Measurements from ENCODE around the gene STAB1.

The STAB1 gene

DNA sequence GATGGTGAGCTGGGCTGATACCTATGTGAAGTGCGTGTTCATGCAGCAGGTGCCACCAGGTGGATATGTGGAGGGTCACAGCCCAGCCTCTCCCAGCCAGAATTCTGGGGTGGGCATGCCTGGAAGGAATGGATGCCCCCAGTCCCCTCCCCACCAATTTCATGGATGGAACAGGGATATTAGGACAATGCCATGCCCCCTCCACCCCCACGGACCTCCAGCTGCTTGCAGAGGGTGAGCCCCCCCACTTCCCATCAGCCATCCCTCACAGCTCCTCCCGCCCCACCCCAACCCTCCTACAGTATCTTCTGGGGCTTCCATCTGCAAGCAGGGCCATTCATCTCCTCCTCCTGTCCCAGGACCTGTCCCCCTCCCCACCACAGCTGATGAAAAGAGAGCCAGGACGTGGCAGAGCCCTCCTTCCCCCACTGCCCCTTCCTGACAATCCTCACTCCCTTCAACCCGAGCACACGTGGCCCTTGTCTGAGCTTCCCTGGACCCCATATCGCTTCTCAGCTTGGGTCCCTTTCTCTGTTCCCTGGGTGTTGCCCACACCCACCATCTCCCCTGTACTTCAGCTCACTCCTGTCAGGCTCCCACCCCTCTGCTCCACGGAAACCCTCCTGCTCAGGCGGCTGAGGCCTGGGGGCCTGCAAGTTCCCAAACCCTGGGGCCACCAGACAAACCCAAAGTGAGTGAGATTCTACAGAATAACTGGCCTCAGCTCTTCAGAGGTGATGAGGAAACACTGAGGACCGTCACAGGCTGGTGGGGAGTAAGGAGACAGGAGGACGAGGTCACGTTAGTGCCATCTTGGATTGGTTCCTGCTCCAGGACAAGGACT, 47.4 kb upstream of the STAB1 start:
- DNase-seq, result no peak
- Histone ChIP-seq H3K4me3 (no peak overlapping the region), H3K9me3 (no peaks in the 10 kb centered on the region), H3K36me3 (no peaks in the 10 kb centered on the region), H3K4me1 (peaks cover 0 to 15% (median 6%) of the 10 kb centered on the region in 4 donors), H3K27ac (no peak overlapping the region), H3K27me3 (no peaks in the 10 kb centered on the region)
- TF ChIP-seq, protein P1, sequence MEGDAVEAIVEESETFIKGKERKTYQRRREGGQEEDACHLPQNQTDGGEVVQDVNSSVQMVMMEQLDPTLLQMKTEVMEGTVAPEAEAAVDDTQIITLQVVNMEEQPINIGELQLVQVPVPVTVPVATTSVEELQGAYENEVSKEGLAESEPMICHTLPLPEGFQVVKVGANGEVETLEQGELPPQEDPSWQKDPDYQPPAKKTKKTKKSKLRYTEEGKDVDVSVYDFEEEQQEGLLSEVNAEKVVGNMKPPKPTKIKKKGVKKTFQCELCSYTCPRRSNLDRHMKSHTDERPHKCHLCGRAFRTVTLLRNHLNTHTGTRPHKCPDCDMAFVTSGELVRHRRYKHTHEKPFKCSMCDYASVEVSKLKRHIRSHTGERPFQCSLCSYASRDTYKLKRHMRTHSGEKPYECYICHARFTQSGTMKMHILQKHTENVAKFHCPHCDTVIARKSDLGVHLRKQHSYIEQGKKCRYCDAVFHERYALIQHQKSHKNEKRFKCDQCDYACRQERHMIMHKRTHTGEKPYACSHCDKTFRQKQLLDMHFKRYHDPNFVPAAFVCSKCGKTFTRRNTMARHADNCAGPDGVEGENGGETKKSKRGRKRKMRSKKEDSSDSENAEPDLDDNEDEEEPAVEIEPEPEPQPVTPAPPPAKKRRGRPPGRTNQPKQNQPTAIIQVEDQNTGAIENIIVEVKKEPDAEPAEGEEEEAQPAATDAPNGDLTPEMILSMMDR (IDR thresholded peaks at IDR 0.05), result no peak
- intact Hi-C loops (cut with DNase I; ENCODE audit: low total_unique reads), result loop anchor here (2.0 kb wide), 1 partner anchor 19 kb away; no protein-coding TSS in a partner anchor

DNA sequence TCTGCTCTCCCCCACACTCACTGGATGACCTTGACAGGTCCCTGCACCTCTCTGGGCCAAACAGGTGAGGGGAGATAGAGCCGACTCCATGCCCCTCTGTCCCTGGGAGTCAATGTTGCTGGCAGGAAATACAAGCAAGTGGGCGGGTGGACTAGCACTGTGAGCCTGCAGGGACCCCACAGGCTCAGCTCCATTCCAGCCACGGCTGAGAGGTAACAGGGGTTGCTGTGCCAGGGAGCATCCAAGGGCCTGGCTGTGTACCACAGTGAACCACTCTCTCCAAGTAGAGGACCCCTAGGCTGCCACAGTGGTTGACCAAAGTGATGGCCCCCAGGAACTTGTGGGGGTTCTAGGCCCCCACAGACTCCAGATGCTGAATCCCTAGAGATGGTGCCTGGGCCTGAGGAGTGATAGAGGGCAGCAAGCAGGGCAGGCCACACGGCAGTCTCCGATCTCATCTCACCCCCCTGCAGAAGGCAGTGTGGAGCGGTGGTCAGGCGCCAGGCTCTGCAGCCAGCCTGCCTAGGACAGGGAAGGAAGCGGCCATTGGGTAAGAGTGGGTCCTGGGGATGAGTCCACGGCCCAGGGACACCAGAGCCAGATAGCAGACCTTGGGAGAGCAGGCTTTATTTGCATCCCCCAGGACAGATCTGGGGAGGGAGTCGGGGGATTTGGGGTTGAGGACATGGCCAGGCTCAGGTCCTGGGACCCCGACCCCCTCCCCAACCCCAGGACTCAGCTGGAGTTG, 44.5 kb upstream of the STAB1 start:
- DNase-seq, result no peak
- Histone ChIP-seq H3K27me3 (no peaks in the 10 kb centered on the region), H3K4me1 (peaks cover 0 to 26% (median 18%) of the 10 kb centered on the region in 4 donors), H3K27ac (no peak overlapping the region), H3K36me3 (no peaks in the 10 kb centered on the region), H3K4me3 (no peak overlapping the region), H3K9me3 (no peaks in the 10 kb centered on the region)
- TF ChIP-seq, protein P1 (IDR thresholded peaks at IDR 0.05), result no peak
- intact Hi-C loops (cut with DNase I; ENCODE audit: low total_unique reads), result loop anchor here (10.0 kb wide), 1 partner anchor 234 kb away; the partner anchor contains the start of genes GNL3 and PBRM1

GRCh38 chr3:52451237-52452083, 43.7 kb upstream of the STAB1 start:
- no peak for DNase-seq
- Histone ChIP-seq H3K27me3 (no peaks in the 10 kb centered on the region), H3K9me3 (no peaks in the 10 kb centered on the region), H3K36me3 (no peaks in the 10 kb centered on the region), H3K4me1 (peaks cover 0 to 27% (median 18%) of the 10 kb centered on the region in 4 donors), H3K27ac (no peak overlapping the region), H3K4me3 (no peak overlapping the region)
- TF ChIP-seq, protein P1 (IDR thresholded peaks at IDR 0.05), result no peak
- intact Hi-C loops (cut with DNase I; ENCODE audit: low total_unique reads), result loop anchor here (10.0 kb wide), 1 partner anchor 233 kb away; the partner anchor contains the start of genes GNL3 and PBRM1

DNA sequence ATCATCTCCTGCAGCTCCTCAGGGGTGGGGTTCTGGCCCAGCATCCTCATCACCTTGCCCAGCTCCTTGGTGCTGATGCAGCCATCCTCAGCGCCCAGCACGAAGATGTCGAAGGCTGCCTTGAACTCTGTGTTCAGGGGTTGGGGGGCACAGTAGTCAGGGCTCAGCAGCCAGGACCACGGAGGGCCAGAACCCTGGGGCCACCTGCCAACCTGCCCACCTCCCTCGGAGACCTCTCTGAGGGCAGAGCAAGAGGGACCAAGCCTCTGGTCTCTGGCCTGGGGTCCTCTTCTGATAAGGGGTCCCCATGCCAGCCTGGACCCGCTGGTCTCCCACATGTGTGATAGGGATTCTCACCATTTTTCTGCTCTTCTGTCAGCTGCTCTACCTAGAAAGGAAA, 43.0 kb upstream of the STAB1 start:
- Histone ChIP-seq H3K27ac (no peak overlapping the region), H3K9me3 (no peaks in the 10 kb centered on the region), H3K36me3 (no peaks in the 10 kb centered on the region), H3K27me3 (no peaks in the 10 kb centered on the region), H3K4me3 (no peak overlapping the region), H3K4me1 (peaks cover 0 to 34% (median 24%) of the 10 kb centered on the region in 4 donors)
- DNase-seq, result no peak
- intact Hi-C loops (cut with DNase I; ENCODE audit: low total_unique reads), result loop anchor here (10.0 kb wide), 1 partner anchor 233 kb away; the partner anchor contains the start of genes GNL3 and PBRM1
- TF ChIP-seq, protein P1 (IDR thresholded peaks at IDR 0.05), result no peak

Measured in tibial artery (tissue), 4 donors.